MCF 10A (cell line): ENCODE measurements around the gene ADAM12. TPM values are rescaled to one million over a fixed set of nuclear protein-coding genes. Genes with fewer than 3 reads are reported as not detected.

Experiments used
- BruUV-seq: library from RNA; stranded (reverse); fragments of 400-500 nt; replicated peaks from 2 replicates; lab custom pipeline; 2021; lab: Mats Ljungman, UMichigan
- CTCF ChIA-PET: fragments of 300-600 bp; sonication (Branson Sonifier 250); formaldehyde crosslinking; extraction: SDS; loops from one replicate; lab custom pipeline; 2021; ENCODE audit warnings: antibody characterized with exemption, inconsistent platforms; lab: Yijun Ruan, JAX
- POLR2A ChIA-PET: fragments of 300-600, 350-650 bp; sonication (Branson Sonifier 250); formaldehyde crosslinking; extraction: SDS; loops from one replicate; lab custom pipeline; 2020; ENCODE audit warnings: antibody characterized with exemption, inconsistent platforms; lab: Yijun Ruan, JAX
- DNase-seq: peaks from one replicate; pipeline ENCODE4 v3.0.0-alpha.2; 2018; ENCODE audit not compliant: unreplicated experiment
- H3K27ac Mint-ChIP-seq: one replicate; pipeline ENCODE4 v1.8.0; 2022; ENCODE audit warnings: mild to moderate bottlenecking, low read depth, mixed read lengths; ENCODE audit not compliant: unreplicated experiment
- H3K27me3 Mint-ChIP-seq: one replicate; pipeline ENCODE4 v1.8.0; 2022; ENCODE audit warnings: mixed read lengths; ENCODE audit not compliant: insufficient read depth, unreplicated experiment
- H3K36me3 Mint-ChIP-seq: one replicate; pipeline ENCODE4 v1.8.0; 2022; ENCODE audit warnings: mild to moderate bottlenecking, moderate library complexity, mixed read lengths; ENCODE audit not compliant: insufficient read depth, unreplicated experiment
- H3K4me1 Mint-ChIP-seq: one replicate; pipeline ENCODE4 v1.8.0; 2022; ENCODE audit warnings: mixed read lengths; ENCODE audit not compliant: insufficient read depth, unreplicated experiment
- H3K4me3 Mint-ChIP-seq: one replicate; pipeline ENCODE4 v1.8.0; 2022; ENCODE audit warnings: mild to moderate bottlenecking, moderate library complexity, mixed read lengths; ENCODE audit not compliant: unreplicated experiment
- H3K9me3 Mint-ChIP-seq: one replicate; pipeline ENCODE4 v1.8.0; 2022; ENCODE audit warnings: mixed read lengths; ENCODE audit not compliant: unreplicated experiment
- CTCF ChIP-seq: fragments of 200-600 bp; IDR thresholded peaks from one replicate; pipeline ENCODE4 v1.8.0; 2022; ENCODE audit warnings: antibody characterized with exemption, mild to moderate bottlenecking; ENCODE audit not compliant: unreplicated experiment
- intact Hi-C: fragments of 100-400 bp; cut with micrococcal nuclease; formaldehyde crosslinking; loops from 2 replicates; pipeline ENCODE4 v1.14.1; 2022
- total RNA-seq: library from RNA; stranded (reverse); gene quantifications from 2 replicates; pipeline ENCODE4 v1.2.3, GENCODE V29; 2022

Gene ADAM12
- total RNA-seq, 1 experiment from 2014 or later = 2.2 TPM

- no peak for TF ChIP-seq CTCF
- intact Hi-C loops = no loop called here
- Mint-ChIP-seq H3K9me3 (no peaks in the 10 kb centered on the region), H3K4me1 (peaks cover 22% of the 10 kb centered on the region), H3K27me3 (no peaks in the 10 kb centered on the region), H3K27ac (peak overlapping the region; percentile 75), H3K36me3 (peaks cover 15% of the 10 kb centered on the region), H3K4me3 (no peak overlapping the region)
- POLR2A ChIA-PET = no interaction called here
- CTCF ChIA-PET = interaction anchor here (0.5 to 1.1 kb wide), 2 partner anchors 82 to 1024 kb away, joined by 3 read pairs; no protein-coding TSS in a partner anchor
- peak; percentile 95 for DNase-seq
- no TSS peak for BruUV-seq
Measured at GRCh38 chr10:126062131-126063032, 325.9 kb downstream of the ADAM12 start.

- no peak overlapping the region for H3K27ac Mint-ChIP-seq
- DNase-seq = no peak
- H3K36me3 Mint-ChIP-seq = peaks cover 15% of the 10 kb centered on the region
- H3K9me3 Mint-ChIP-seq = no peaks in the 10 kb centered on the region
- H3K27me3 Mint-ChIP-seq = no peaks in the 10 kb centered on the region
- no peak for TF ChIP-seq CTCF
- no peak overlapping the region for H3K4me3 Mint-ChIP-seq
- POLR2A ChIA-PET = no interaction called here
- BruUV-seq = no TSS peak
- intact Hi-C loops = no loop called here
- CTCF ChIA-PET = interaction anchor here (0.5 to 1.1 kb wide), 2 partner anchors 20 to 81 kb away, joined by 3 read pairs; no protein-coding TSS in a partner anchor
- peaks cover 22% of the 10 kb centered on the region for H3K4me1 Mint-ChIP-seq
Measured at GRCh38 chr10:126061526-126061925, 326.8 kb downstream of the ADAM12 start.

GRCh38 chr10:126060261-126060931, 327.9 kb downstream of the ADAM12 start:
- CTCF ChIA-PET = no interaction called here
- Mint-ChIP-seq H3K27me3 (no peaks in the 10 kb centered on the region), H3K27ac (no peak overlapping the region), H3K4me3 (no peak overlapping the region), H3K9me3 (no peaks in the 10 kb centered on the region), H3K36me3 (peaks cover 15% of the 10 kb centered on the region), H3K4me1 (peaks cover 13% of the 10 kb centered on the region)
- peak; percentile 56 for DNase-seq
- no peak for TF ChIP-seq CTCF
- intact Hi-C loops = no loop called here
- POLR2A ChIA-PET = no interaction called here
- no TSS peak for BruUV-seq
